ENCODE results near the gene PPP1R1B.

The PPP1R1B gene

GRCh38 chr17:39635614-39636176 lies 8.9 kb downstream of the PPP1R1B start:
- no peak for DNase-seq

GRCh38 chr17:39636587-39636926 lies 9.8 kb downstream of the PPP1R1B start:
- DNase-seq = no peak

GRCh38 chr17:39636927-39637736 lies 10.4 kb downstream of the PPP1R1B start, which contains the start of gene STARD3:
Gene STARD3, plus strand, starts transcription at chr17:39637144. Its CDS starts 16,388 bp downstream, at chr17:39653532.
- peak; percentile 77 for DNase-seq

GRCh38 chr17:39638317-39638716 lies 11.6 kb downstream of the PPP1R1B start:
- no peak for DNase-seq

DNA sequence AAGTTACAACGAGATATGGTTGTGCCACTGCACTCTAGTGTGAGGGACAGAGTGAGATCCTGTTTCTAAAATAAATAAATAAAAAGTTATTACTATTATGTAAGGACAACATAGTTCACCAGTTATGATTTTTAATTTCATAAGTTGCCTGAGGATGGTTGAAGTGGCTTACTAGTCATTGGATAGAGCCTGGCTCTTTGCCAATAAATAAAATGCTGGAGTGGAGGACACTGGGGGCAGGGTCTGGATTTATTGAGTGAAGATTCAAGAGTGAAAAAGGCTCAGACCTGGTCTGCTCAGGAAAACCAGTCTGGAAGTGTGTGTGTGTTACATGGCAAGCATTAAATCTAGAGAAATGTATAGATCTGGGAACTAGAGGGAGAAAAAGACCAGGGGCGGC lies 12.3 kb downstream of the PPP1R1B start:
- no peak for DNase-seq

DNA sequence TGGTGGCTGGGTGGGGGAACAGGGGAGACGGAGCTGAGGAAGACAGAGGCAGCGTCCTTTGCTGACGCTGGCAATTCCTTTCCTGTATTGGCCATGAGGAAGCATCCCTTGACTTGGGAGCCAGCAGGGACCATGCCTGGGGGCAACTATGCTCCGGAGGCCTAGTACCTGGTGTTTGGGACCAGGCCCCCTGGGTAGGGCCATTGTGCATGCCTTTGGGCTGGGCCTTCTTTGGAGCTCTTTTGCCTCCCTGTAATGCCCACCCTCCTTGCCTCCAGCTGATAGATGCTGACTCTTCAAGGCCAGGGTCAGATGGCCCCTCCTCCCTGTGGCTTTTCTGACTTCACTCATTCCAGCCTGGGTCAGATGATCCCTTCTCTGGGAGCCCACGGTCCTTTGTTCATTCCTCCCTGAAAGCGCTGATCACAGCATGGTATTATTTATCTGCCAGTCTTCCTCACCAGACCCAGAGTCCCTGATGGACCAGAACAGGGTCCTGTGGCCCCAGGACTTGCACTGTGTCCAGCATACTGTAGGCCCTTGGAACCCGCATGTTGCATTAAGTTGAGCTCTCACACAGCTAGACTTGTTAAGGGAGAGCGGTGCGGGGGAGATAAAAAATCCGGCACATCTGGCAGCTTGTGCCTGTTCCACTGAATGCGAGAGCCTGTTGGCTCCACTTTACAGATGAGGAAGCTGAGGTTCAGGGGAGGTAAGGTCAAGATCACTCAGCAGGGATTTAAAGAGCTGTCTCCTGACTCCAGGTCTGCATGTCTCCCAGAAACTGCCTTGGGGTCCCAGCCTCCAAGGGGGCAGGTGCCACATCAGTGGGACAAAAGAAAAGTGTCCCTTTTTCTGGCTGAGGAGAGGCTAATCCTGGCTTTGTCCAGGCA lies 13.1 kb downstream of the PPP1R1B start:
- DNase-seq = no peak

DNA sequence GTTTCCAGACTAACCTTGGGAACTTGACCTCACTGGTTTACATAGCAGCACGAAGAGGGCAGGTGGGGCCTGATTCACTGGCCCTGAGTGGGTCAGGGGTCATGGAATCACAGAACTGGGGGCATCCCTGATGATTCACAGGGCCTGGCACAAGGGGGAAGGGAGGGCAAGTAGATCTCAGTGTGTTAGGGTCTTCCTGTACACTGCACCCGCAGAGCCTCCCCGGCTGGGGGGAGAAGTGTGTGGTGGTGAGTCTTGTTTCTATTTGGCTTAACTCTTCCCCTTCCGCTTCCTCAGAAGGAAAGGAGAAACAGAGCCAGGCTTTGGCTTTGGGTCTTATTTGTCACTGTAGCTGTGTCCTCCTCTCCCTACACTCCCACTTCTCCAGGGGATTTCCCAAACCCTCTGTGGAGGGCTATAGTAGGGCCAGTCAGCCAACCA lies 13.9 kb downstream of the PPP1R1B start:
- no peak for DNase-seq

GRCh38 chr17:39641097-39641496 lies 14.3 kb downstream of the PPP1R1B start:
- DNase-seq = no peak

- no peak for DNase-seq
These were observed 15.1 kb downstream of the PPP1R1B start for GRCh38 chr17:39641883-39642282.

GRCh38 chr17:39642291-39643074 lies 15.7 kb downstream of the PPP1R1B start:
- DNase-seq = no peak

GRCh38 chr17:39643271-39643670 lies 16.5 kb downstream of the PPP1R1B start:
- no peak for DNase-seq

- no peak for DNase-seq
These were observed 20.5 kb downstream of the PPP1R1B start for GRCh38 chr17:39647256-39647655.

GRCh38 chr17:39648616-39649366 lies 22.0 kb downstream of the PPP1R1B start:
- no peak for DNase-seq

- DNase-seq = no peak
These were observed 23.4 kb downstream of the PPP1R1B start for GRCh38 chr17:39650121-39650579.

DNA sequence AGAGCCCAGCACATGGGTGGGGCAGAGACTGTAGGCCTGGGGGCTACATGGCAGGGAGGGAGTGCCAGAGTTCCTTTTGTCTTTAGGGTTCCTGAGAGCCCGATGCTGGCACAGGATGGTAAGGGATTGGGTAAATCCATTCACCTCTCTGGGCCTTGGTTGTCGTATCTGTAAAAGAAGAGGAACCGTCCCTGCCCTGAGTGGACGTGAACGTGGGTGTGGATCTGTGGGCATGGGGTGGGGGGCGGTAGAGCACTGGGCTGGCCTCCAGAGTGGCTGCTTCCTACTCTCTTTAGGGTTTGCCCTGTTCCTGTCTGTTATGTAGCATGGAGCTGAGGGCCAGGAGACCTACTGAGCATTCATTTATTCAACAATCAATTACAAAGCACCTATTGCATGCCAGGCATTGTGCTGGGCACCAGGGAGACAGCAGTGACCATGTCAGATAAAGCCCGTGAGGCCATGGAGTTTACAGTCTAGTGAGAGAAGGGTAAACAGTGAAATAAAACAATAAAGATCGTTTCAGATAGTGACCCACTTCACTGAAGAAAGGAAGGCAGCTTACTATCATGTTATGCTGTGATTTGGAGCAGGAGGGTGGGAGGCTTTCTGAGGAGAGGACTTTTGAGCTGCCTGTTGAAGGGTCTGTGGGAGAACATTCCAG lies 25.3 kb downstream of the PPP1R1B start:
- no peak for DNase-seq

DNA sequence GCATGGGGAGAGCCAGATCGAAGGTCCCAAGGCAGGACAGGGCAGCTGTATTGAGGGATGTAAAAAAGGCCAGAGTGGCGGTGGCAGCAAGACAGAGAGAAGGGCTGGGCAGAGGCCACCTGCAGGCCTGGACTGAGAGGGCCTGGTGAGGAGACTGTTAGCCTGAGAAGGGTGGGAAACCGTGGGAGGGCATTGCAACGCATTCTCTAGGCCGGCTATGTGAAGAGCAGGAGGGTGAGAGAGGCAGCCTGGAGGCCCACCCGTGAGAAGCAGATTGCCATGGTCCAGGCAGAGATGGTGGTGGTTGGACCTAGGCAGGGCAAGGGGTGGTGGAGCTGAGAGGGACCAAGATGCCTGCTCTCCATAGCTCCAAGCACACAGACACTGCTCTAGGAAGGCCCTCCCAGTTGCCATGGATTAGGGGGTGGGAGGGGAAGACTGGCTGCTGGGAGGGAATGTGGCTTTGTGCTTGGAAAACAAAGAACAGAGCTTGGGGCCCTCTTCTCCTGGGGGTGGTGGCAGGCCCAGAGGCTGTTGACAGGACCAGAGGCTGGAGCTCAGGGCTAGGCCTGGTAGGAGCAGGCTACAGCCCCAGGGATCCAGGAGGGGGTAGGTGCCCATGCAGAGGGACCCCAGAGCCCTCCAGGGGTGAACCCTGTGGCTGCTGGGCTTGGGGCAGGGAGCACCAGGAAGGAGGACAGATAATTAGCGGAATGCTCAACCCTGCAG lies 26.0 kb downstream of the PPP1R1B start:
- no peak for DNase-seq

- no peak for DNase-seq
These were observed 26.5 kb downstream of the PPP1R1B start for GRCh38 chr17:39653316-39653661.

GRCh38 chr17:39653662-39654331 lies 27.0 kb downstream of the PPP1R1B start:
- DNase-seq = no peak

DNA sequence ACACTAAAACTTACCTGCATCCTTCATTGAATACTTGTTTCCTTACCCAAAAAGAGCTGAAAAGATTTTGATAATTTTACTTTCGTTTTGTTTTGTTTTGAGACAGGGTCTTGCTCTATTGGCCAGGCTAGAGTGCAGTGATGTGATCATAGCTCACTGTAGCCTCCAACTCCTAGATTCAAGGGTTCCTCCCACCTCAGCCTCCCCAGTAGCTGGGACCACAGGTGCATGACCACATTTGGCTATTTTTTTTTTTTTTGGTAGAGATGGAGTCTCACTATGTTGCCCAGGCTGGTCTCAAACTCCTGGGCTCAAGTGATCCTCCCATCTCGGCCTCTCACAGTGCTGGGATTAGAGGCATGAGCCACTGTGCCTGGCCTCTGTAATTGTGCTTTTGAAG lies 28.4 kb downstream of the PPP1R1B start:
- no peak for DNase-seq

DNA sequence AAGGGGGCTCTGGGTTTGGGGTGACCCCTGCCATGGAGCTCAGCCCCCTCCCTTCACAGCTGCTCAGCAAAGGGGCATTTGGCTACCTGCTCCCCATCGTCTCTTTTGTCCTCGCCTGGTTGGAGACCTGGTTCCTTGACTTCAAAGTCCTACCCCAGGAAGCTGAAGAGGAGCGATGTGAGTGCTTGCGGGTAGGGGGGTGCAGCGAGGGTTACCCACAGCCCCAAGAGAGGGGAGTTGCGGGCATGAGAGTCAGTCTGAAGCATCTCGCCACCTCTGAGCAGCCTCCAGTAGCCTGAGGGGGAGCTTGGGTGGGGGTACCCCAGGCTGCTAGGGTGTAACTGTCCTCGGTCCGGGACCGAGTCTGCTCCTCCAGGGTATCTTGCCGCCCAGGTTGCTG lies 31.6 kb downstream of the PPP1R1B start:
- no peak for DNase-seq

All from HCEC 1CT (cell line).